PC-3 (cell line): ENCODE data around the gene CPB2. TPM values are rescaled to one million over a fixed set of nuclear protein-coding genes. Genes with fewer than 3 reads are reported as not detected.

ENCODE experiments used
- ATAC-seq: fragments of 200-7000 bp; cut with Tn5 transposase; 2 replicates; pipeline ENCODE4 v1.9.1; 2020; ENCODE audit warnings: mild to moderate bottlenecking, moderate library complexity
- BruUV-seq: library from RNA; stranded (reverse); fragments of 400-500 nt; replicated peaks from 2 replicates; lab custom pipeline; 2021; lab: Mats Ljungman, UMichigan
- CTCF ChIA-PET: fragments of 300-600 bp; sonication (Branson Sonifier 250); formaldehyde crosslinking; loops from one replicate; lab custom pipeline; 2022; ENCODE audit warnings: antibody characterized with exemption; lab: Charles Lee
- POLR2A ChIA-PET: fragments of 300-600 bp; sonication (Branson Sonifier 250); formaldehyde crosslinking; loops from one replicate; lab custom pipeline; 2022; ENCODE audit warnings: antibody characterized with exemption; ENCODE audit not compliant: unreplicated experiment; lab: Charles Lee
- DNase-seq: peaks from one replicate; pipeline ENCODE4 v3.0.0-alpha.2; 2015
- H2AFZ ChIP-seq: fragments of 300-600 bp; sonication (generic); 2 replicates; pipeline ENCODE4 v1.6.0; 2016; ENCODE audit warnings: antibody characterized with exemption, low read length
- H3F3A ChIP-seq: fragments of 300-600 bp; sonication (generic); one replicate; pipeline ENCODE4 v1.6.0; 2017; ENCODE audit warnings: antibody characterized with exemption, low read length, control low read depth, mild to moderate bottlenecking; ENCODE audit not compliant: unreplicated experiment
- H3K27ac ChIP-seq: fragments of 300-600 bp; sonication (generic); 2 replicates; pipeline ENCODE4 v1.5.1; 2016; ENCODE audit warnings: mild to moderate bottlenecking, low read length
- H3K27me3 ChIP-seq: fragments of 300-600 bp; sonication (generic); 2 replicates; pipeline ENCODE4 v1.6.1; 2016; ENCODE audit warnings: low read length, mixed read lengths
- H3K36me3 ChIP-seq: fragments of 300-600 bp; sonication (generic); 2 replicates; pipeline ENCODE4 v1.6.1; 2016; ENCODE audit warnings: low read depth, mixed run types, low read length, mixed read lengths
- H3K4me1 ChIP-seq: fragments of 300-600 bp; sonication (generic); 2 replicates; pipeline ENCODE4 v1.5.1; 2016; ENCODE audit warnings: low read length; ENCODE audit not compliant: insufficient read depth
- H3K4me2 ChIP-seq: fragments of 300-600 bp; sonication (generic); 2 replicates; pipeline ENCODE4 v1.6.0; 2016; ENCODE audit warnings: low read length
- H3K4me3 ChIP-seq: fragments of 300-600 bp; sonication (generic); 2 replicates; pipeline ENCODE4 v1.5.1; 2016; ENCODE audit warnings: mild to moderate bottlenecking, low read length, mixed read lengths
- H3K79me2 ChIP-seq: fragments of 300-600 bp; sonication (generic); 2 replicates; pipeline ENCODE4 v1.6.1; 2017; ENCODE audit warnings: low read length, mixed read lengths
- H3K9ac ChIP-seq: fragments of 300-600 bp; sonication (generic); 2 replicates; pipeline ENCODE4 v1.6.0; 2016; ENCODE audit warnings: mild to moderate bottlenecking, low read length
- H3K9me2 ChIP-seq: fragments of 300-600 bp; sonication (generic); replicated peaks from 2 replicates; pipeline ENCODE4 v1.6.1; 2016; ENCODE audit warnings: mixed run types, low read length, mixed read lengths
- H3K9me3 ChIP-seq: fragments of 300-600 bp; sonication (generic); 2 replicates; pipeline ENCODE4 v1.6.1; 2016; ENCODE audit warnings: low read length, mixed read lengths
- H4K20me1 ChIP-seq: fragments of 300-600 bp; sonication (generic); 2 replicates; pipeline ENCODE4 v1.6.1; 2016; ENCODE audit warnings: low read length, mixed read lengths
- CTCF ChIP-seq: fragments of 300-600 bp; sonication (generic); conservative IDR thresholded peaks from 2 replicates; pipeline ENCODE4 v1.5.1; 2017; ENCODE audit warnings: antibody characterized with exemption, low read depth, mild to moderate bottlenecking, low read length
- EZH2 ChIP-seq: fragments of 300-600 bp; sonication (generic); IDR thresholded peaks from one replicate; pipeline ENCODE4 v1.6.1; 2017; ENCODE audit warnings: antibody characterized with exemption, mild to moderate bottlenecking, low read length; ENCODE audit not compliant: unreplicated experiment
- EZH2phosphoT487 ChIP-seq: fragments of 300-600 bp; sonication (generic); IDR thresholded peaks from 2 replicates; pipeline ENCODE4 v1.6.1; 2018; ENCODE audit warnings: mild to moderate bottlenecking, antibody characterized with exemption, low read length, borderline replicate concordance
- intact Hi-C: fragments of 100-400 bp; cut with micrococcal nuclease; formaldehyde crosslinking; loops from 2 replicates; pipeline ENCODE4 v1.9.0; 2023
- total RNA-seq: library from RNA; depleted of rRNA; stranded (reverse); fragments of >200 nt; gene quantifications from 2 replicates; pipeline ENCODE4 v1.2.3, GENCODE V29; 2014

CPB2 gene
- total RNA-seq, 1 experiment from 2014 or later = not detected

GRCh38 chr13:46062185-46062584, 42.6 kb downstream of the CPB2 start:
- Histone ChIP-seq H3K9me2 (no peaks in the 10 kb centered on the region), H3K9me3 (no peaks in the 10 kb centered on the region), H3K36me3 (no peaks in the 10 kb centered on the region), H2AFZ (no peak overlapping the region), H3K27ac (no peak overlapping the region), H3K79me2 (no peaks in the 10 kb centered on the region), H3K4me2 (peak overlapping the region; percentile 24), H3K27me3 (no peaks in the 10 kb centered on the region), H3K4me1 (no peaks in the 10 kb centered on the region), H3F3A (no peaks in the 10 kb centered on the region), H3K4me3 (no peak overlapping the region), H4K20me1 (no peaks in the 10 kb centered on the region), H3K9ac (no peak overlapping the region)
- no peak for TF ChIP-seq EZH2phosphoT487
- no peak for TF ChIP-seq CTCF
- ChIA-PET POLR2A (no interaction called here), CTCF (interaction anchor here (1.4 kb wide), 1 partner anchor 64 kb away, joined by 3 read pairs; no protein-coding TSS in a partner anchor)
- ATAC-seq (peak; percentile 76), DNase-seq (peak; percentile 71)
- intact Hi-C loops = no loop called here
- BruUV-seq = no TSS peak

GRCh38 chr13:46059405-46059804, 45.4 kb downstream of the CPB2 start:
- H4K20me1 ChIP-seq = no peaks in the 10 kb centered on the region
- H3K9ac ChIP-seq = no peak overlapping the region
- H3K36me3 ChIP-seq = no peaks in the 10 kb centered on the region
- ChIA-PET CTCF (no interaction called here), POLR2A (no interaction called here)
- TF ChIP-seq CTCF (no peak), EZH2 (no peak), EZH2phosphoT487 (no peak)
- H3K9me2 ChIP-seq = no peaks in the 10 kb centered on the region
- H2AFZ ChIP-seq = no peak overlapping the region
- no peak overlapping the region for H3K4me2 ChIP-seq
- intact Hi-C loops = no loop called here
- no peaks in the 10 kb centered on the region for H3F3A ChIP-seq
- no peak overlapping the region for H3K4me3 ChIP-seq
- BruUV-seq = no TSS peak
- ATAC-seq (no peak), DNase-seq (no peak)
- no peak overlapping the region for H3K27ac ChIP-seq
- H3K79me2 ChIP-seq = no peaks in the 10 kb centered on the region
- H3K4me1 ChIP-seq = no peaks in the 10 kb centered on the region
- H3K27me3 ChIP-seq = no peaks in the 10 kb centered on the region
- H3K9me3 ChIP-seq = no peaks in the 10 kb centered on the region

GRCh38 chr13:46058268-46058667, 46.6 kb downstream of the CPB2 start:
- Histone ChIP-seq H3K79me2 (no peaks in the 10 kb centered on the region), H3K4me2 (no peak overlapping the region), H3K4me3 (no peak overlapping the region), H4K20me1 (no peaks in the 10 kb centered on the region), H3K27me3 (no peaks in the 10 kb centered on the region), H3K9ac (no peak overlapping the region), H3K9me2 (no peaks in the 10 kb centered on the region), H2AFZ (no peak overlapping the region), H3K4me1 (peaks cover 8% of the 10 kb centered on the region; the same call in 1 of the 2 replicates), H3K9me3 (no peaks in the 10 kb centered on the region), H3K27ac (no peak overlapping the region), H3F3A (no peaks in the 10 kb centered on the region), H3K36me3 (no peaks in the 10 kb centered on the region)
- DNase-seq (no peak), ATAC-seq (no peak)
- POLR2A ChIA-PET = no interaction called here
- TF ChIP-seq EZH2 (no peak), CTCF (no peak), EZH2phosphoT487 (no peak)
- CTCF ChIA-PET = no interaction called here
- BruUV-seq = no TSS peak
- intact Hi-C loops = no loop called here
